GM12801 (cell line): ENCODE data around the gene SLC2A14.

Experiments
- CTCF ChIP-seq: IDR thresholded peaks from one replicate; pipeline ENCODE4 v1.5.1; 2011; ENCODE audit warnings: control low read depth; ENCODE audit not compliant: insufficient read length; ENCODE audit errors: extremely low read depth

SLC2A14 gene

GRCh38 chr12:7864601-7865150 lies 8.0 kb downstream of the SLC2A14 start:
- TF ChIP-seq CTCF: no peak

- no peak for TF ChIP-seq CTCF
Measured at GRCh38 chr12:7859552-7859951, 13.2 kb downstream of the SLC2A14 start.

GRCh38 chr12:7857971-7858370 lies 14.7 kb downstream of the SLC2A14 start:
- TF ChIP-seq CTCF: no peak

GRCh38 chr12:7856516-7856915 lies 16.2 kb downstream of the SLC2A14 start:
- no peak for TF ChIP-seq CTCF

- no peak for TF ChIP-seq CTCF
Measured at GRCh38 chr12:7853557-7853956, 19.2 kb downstream of the SLC2A14 start.

GRCh38 chr12:7844116-7844515 lies 28.6 kb downstream of the SLC2A14 start:
- TF ChIP-seq CTCF: no peak

GRCh38 chr12:7837366-7837765 lies 35.3 kb downstream of the SLC2A14 start:
- no peak for TF ChIP-seq CTCF

GRCh38 chr12:7835766-7836165 lies 36.9 kb downstream of the SLC2A14 start:
- TF ChIP-seq CTCF: no peak
